Right hindlimb (tissue), 1 donor: ENCODE data around the gene BTG4.

Experiments used
- DNase-seq: peaks from one replicate; pipeline ENCODE4 v3.0.0-alpha.2; 2018

BTG4 gene

GRCh38 chr11:111512296-111513239, at the start of gene BTG4:
Gene BTG4, minus strand, starts transcription at chr11:111512386. Its CDS starts 13,610 bp downstream, at chr11:111498776.
- DNase-seq: peak; percentile 36

DNA sequence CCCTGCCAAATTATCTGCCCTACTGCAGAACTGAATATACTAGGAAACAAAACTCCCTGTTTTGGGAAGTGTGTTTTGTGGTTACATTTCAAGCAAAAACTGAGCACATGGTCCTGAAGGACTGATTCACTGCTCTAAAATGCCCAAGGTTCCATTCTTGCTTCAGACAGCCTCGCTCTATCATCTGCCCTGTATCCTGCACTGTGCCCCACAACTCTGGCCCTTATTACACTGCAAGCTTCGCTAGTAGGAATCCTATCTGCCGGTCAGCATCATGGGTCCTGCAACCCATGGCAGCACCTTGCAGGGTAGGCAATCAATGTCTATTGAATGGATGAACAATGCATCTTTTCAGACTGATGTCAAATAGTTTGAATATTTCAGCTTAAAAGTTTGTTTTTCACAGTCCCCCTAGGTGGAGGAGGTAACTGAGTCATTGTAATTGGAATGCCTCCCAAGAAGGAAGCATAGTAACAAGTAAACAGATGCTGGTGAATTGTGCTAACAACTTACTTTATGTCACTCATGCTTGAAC, 49.7 kb upstream of the BTG4 start:
- DNase-seq: no peak

DNA sequence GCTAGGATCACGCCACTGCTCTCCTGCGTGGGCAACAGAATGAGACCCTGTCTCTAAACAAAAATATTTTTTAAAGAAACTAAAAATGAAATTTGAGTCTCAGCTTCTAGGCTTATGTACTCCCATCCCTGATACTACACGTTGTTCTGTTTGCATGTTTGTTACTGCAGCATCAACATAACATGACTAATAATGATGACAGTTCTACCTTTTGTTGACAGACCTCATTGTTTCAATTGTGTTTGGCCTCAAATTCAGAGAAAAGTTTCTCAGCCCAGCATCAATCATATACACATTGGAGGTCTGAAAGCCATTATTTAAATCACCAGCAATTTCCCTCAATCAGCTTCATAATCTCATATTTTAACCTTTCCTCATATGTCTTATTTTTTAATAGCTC, 49.1 kb upstream of the BTG4 start:
- no peak for DNase-seq

DNA sequence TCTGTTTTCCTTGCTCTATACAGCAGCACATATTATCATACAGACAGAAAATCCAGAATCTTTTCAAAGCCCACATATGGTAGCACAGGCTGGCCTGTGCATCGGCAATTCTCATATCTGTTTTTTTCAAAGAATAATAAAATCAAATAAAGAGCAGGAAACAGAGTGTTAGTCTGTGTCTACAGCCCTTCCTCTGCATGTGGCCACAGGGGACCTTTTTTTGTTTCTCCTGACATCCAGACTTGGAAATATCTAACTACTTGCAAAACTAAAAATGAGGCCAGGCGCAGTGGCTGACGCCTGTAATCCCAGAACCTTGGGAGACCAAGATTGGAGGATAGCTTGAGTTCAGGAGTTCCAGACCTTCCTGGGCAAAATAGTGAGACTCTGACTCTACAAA, 48.6 kb upstream of the BTG4 start:
- no peak for DNase-seq

DNA sequence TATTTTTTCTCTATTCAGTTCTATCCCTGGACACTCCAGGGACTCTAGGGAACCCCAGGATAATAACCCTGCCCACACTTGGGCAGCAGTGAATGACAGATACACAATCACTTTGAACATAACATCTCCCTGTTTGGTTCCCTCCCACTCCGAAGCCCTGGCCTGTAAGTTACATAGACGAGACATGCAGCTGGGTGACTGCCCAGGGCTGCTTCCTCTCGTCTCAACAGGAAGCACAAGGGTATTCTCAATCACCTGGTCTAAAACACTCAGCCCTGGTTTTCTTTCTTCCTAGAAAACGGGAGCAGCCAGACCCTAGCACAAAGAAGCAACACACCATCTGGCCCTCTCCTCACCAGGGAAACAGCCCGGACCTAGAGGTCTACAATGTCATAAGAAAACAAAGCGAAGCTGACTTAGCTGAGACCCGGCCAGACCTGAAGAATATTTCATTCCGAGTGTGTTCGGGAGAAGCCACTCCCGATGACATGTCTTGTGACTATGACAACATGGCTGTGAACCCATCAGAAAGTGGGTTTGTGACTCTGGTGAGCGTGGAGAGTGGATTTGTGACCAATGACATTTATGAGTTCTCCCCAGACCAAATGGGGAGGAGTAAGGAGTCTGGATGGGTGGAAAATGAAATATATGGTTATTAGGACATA, 47.7 kb upstream of the BTG4 start:
- DNase-seq: no peak

GRCh38 chr11:111557425-111558111, 45.4 kb upstream of the BTG4 start:
- no peak for DNase-seq

- no peak for DNase-seq
Observed at GRCh38 chr11:111555255-111555654, 43.1 kb upstream of the BTG4 start.

DNA sequence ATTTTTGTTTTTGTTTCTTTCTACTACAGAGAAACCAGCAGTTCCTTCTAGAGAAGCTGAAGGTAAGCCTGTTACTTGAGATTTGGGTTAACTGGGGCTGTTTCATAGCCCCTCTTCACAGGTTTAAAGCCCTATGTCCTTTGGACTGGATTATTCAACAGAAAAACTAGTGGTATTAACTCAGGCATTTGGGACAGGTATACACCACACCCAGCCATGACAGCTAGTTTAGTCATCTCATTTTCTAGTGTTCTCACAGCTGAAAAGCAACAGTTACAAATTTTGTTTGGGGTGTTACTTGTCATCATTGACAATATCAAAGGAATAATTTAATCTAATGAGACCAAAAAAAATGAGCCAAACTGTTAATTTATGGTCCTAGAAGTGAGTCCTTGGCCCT, 42.3 kb upstream of the BTG4 start:
- no peak for DNase-seq

- DNase-seq: no peak
Observed at GRCh38 chr11:111550258-111550657, 38.1 kb upstream of the BTG4 start.

- no peak for DNase-seq
Observed at GRCh38 chr11:111549869-111550203, 37.6 kb upstream of the BTG4 start.

- no peak for DNase-seq
Observed at GRCh38 chr11:111549196-111549868, 37.1 kb upstream of the BTG4 start.

- no peak for DNase-seq
Observed at GRCh38 chr11:111548525-111548924, 36.3 kb upstream of the BTG4 start.

DNA sequence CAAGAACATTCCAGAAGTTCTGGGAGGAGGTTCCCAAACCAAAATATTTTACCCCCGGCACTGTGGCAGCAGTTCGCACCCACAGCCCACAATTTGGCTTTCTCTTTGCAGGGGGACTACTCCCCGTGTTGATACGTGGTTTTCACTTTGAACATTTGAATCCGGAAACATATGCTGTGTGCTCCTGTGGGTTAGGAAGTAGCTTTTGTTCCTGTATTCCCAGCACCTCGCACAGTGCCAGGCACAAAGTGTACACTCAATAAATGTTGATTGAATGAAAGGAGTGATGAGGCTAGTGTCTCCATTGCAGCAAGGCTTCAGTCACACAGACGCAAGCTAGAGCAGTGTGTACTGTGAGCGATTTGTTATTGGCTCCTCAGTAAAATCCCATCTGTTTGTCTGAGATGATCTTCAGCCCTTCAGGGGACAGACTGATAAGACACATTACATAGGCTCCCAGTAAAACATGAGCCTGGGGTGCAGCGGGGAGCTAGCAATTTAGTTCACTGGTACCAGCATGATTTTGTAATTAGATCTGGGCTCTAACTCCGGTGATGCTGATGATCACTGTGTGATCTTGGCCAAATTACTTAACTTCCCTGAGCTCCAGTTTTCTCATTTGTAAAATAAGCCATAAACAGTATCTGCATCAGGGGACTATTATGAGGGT, 30.6 kb upstream of the BTG4 start:
- no peak for DNase-seq

DNA sequence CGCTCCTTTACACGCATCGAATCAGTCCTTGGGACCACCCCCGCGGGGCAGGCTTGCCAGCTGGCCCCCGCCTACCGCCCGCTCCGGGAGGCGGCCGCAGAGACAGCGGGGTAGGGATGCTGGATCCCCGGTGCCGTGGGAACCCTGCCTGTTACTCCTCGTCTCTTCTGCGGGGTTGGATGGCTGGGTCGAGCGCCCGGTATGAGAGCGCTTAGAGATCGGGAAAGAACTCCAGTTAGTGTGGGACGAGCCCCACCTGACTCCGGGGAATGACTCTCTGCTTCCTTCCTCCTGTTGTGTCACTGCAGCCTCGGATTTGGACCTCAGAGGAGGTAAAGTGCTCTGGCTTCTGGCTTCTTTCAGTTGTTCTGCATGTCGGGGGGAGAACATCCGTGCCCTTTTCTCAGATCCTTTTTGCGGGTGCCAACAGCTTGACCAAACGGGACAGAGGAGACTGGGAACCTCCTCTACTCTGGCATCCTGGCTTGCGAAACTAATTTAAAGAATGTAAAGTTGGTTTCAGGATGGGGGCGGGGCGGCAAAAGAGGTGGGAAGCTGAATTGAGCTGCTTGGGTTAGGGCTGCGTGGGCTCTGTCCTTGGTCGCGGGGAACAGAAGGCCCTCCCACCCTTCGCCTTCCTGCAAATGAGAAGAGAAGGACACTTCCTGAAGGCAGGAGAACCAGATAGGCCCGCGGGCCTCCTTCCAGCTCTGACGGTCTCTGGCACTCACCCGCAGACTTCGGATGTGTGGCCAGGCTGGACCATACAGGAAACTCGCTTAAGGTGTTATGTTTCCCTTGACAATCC, 29.3 kb upstream of the BTG4 start:
- peak; percentile 86 for DNase-seq

DNA sequence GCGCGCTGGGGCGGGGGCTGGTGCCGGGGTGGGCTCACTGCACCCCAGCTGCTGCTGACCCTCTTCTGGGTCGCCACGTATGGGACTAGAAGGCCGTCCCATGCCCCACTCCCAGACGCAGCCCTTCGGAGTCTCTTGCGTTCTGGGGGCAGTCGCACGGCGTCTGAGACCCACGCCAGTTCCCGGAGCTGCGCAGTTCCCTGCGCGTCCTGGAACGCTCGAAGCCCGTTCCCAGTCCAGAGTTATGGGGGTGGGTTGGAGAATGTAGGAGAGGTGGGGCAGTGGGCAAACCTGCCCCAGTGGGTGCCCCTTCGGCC, 28.7 kb upstream of the BTG4 start:
- no peak for DNase-seq

GRCh38 chr11:111540114-111540936, 28.1 kb upstream of the BTG4 start, which contains the start of gene LAYN:
Gene LAYN, plus strand, starts transcription at chr11:111540720. Its CDS starts 124 bp downstream, at chr11:111540844.
- peak; percentile 67 for DNase-seq

- DNase-seq: no peak
Observed at GRCh38 chr11:111539426-111540113, 27.4 kb upstream of the BTG4 start.

- no peak for DNase-seq
Observed at GRCh38 chr11:111538407-111539114, 26.4 kb upstream of the BTG4 start.

DNA sequence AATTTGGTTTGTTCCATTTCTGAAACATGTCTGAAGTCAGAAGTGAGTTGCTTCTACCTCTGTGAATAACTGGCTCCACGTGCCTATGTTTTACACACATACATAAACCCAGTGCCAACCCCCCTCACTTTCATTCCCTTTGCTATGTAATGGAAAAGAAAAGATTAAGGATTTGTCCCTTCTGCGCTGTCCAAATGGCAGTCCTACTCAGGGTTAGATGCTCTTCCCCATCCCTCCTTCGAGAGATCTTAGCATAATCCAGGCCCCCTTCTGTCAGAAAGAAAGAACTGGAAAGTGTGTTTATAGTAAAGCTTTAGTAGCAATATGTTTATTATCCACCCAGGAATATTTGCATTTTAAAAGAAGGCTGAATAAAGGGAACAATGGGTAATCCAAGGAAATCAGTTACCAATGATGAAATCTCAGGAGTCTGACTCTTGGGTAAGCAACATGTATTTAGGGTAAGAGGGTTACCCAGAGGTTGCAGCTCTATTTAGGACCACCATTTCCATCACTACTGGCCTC, 25.2 kb upstream of the BTG4 start:
- DNase-seq: no peak
